B cell (primary cell): Measurements from ENCODE around the gene IQCB1.

ENCODE experiments used
- CTCF ChIP-seq: fragments of 200-600 bp; IDR thresholded peaks from one replicate; pipeline ENCODE4 v1.8.0; 2022; ENCODE audit warnings: antibody characterized with exemption, mild to moderate bottlenecking
- EZH2 ChIP-seq: IDR thresholded peaks from 2 replicates; pipeline ENCODE4 v1.6.1; 2012; ENCODE audit warnings: borderline replicate concordance, low read depth, mild to moderate bottlenecking, moderate library complexity, low read length; ENCODE audit not compliant: insufficient read depth, poor library complexity, severe bottlenecking

GRCh38 chr3:121786485-121786884 lies 48.4 kb downstream of the IQCB1 start:
- TF ChIP-seq CTCF, result no peak
- TF ChIP-seq EZH2, result no peak
